ENCODE results near the gene PSMA3. TPM values are rescaled to one million over a fixed set of nuclear protein-coding genes. Genes with fewer than 3 reads are reported as not detected.

PSMA3 gene
- total and polyA plus RNA-seq, 4 donors: 104 to 140 (median 130) TPM

GRCh38 chr14:58301416-58301815 lies 56.8 kb downstream of the PSMA3 start:
- Histone ChIP-seq H3K27ac (ENCODE audit: low read depth in 1 of 2, low read length in 2 of 2) (no peak overlapping the region), H3K9me3 (ENCODE audit: control insufficient read depth, low read length) (no peaks in the 10 kb centered on the region), H3K27me3 (ENCODE audit: control insufficient read depth in 1 of 2, insufficient read depth in 2 of 2, low read length in 1 of 2) (no peaks in the 10 kb centered on the region), H3K36me3 (ENCODE audit: control insufficient read depth in 1 of 2, insufficient read depth in 2 of 2, low read length in 1 of 2) (no peaks in the 10 kb centered on the region), H3K4me1 (ENCODE audit: control insufficient read depth in 1 of 2, insufficient read depth in 2 of 2, low read length in 2 of 2) (no peaks in the 10 kb centered on the region), H3K4me3 (ENCODE audit: low read length in 2 of 2) (no peak overlapping the region)
- 91 to 95% methylated on average over 3 of the region's 3 CpGs for WGBS, 2 donors
- no peak for ATAC-seq (ENCODE audit: low FRiP score)
- no peak for DNase-seq
- intact Hi-C loops (cut with DNase I): no loop called here

DNA sequence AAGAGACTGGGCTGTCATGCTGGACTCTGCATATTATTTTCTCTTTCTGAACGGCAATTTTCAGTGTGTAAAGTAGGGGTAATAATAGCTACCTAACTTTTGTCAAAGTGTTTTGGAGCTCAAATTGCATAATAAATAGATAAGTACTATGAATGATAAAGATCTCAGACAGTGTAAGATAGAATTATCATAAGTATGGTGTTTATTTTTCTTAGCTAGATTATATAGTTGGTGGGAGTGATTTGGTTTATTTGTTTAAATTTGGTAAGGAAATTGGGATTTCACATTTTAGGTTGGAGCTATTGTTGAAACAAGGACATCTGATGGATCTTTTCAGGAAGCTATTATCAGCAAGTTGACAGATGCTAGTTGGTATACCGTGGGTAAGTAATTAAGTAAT lies 61.1 kb downstream of the PSMA3 start:
- Histone ChIP-seq H3K9me3 (ENCODE audit: control insufficient read depth, low read length) (no peaks in the 10 kb centered on the region), H3K27me3 (ENCODE audit: control insufficient read depth in 1 of 2, insufficient read depth in 2 of 2, low read length in 1 of 2) (no peaks in the 10 kb centered on the region), H3K4me3 (ENCODE audit: low read length in 2 of 2) (no peak overlapping the region), H3K36me3 (ENCODE audit: control insufficient read depth in 1 of 2, insufficient read depth in 2 of 2, low read length in 1 of 2) (peaks cover 0 to 2% of the 10 kb centered on the region in 2 donors), H3K4me1 (ENCODE audit: control insufficient read depth in 1 of 2, insufficient read depth in 2 of 2, low read length in 2 of 2) (no peaks in the 10 kb centered on the region), H3K27ac (ENCODE audit: low read depth in 1 of 2, low read length in 2 of 2) (no peak overlapping the region)
- WGBS, 2 donors: 54 to 67% methylated on average over 2 of the region's 2 CpGs
- ATAC-seq (ENCODE audit: low FRiP score) (no peak), DNase-seq (no peak)
- intact Hi-C loops (cut with DNase I): no loop called here

GRCh38 chr14:58307597-58308316 lies 63.1 kb downstream of the PSMA3 start:
- 87 to 93% methylated on average over 8 of the region's 8 CpGs for WGBS, 2 donors
- no peak for DNase-seq
- no peak for ATAC-seq (ENCODE audit: low FRiP score)
- Histone ChIP-seq H3K9me3 (ENCODE audit: control insufficient read depth, low read length) (no peaks in the 10 kb centered on the region), H3K27ac (ENCODE audit: low read depth in 1 of 2, low read length in 2 of 2) (no peak overlapping the region), H3K4me3 (ENCODE audit: low read length in 2 of 2) (no peak overlapping the region), H3K36me3 (ENCODE audit: control insufficient read depth in 1 of 2, insufficient read depth in 2 of 2, low read length in 1 of 2) (peaks cover 0 to 2% of the 10 kb centered on the region in 2 donors), H3K27me3 (ENCODE audit: control insufficient read depth in 1 of 2, insufficient read depth in 2 of 2, low read length in 1 of 2) (no peaks in the 10 kb centered on the region), H3K4me1 (ENCODE audit: control insufficient read depth in 1 of 2, insufficient read depth in 2 of 2, low read length in 2 of 2) (no peaks in the 10 kb centered on the region)
- intact Hi-C loops (cut with DNase I): no loop called here

GRCh38 chr14:58309086-58309485 lies 64.4 kb downstream of the PSMA3 start:
- H3K27me3 ChIP-seq (ENCODE audit: control insufficient read depth in 1 of 2, insufficient read depth in 2 of 2, low read length in 1 of 2): no peaks in the 10 kb centered on the region
- intact Hi-C loops (cut with DNase I): no loop called here
- H3K4me3 ChIP-seq (ENCODE audit: low read length in 2 of 2): no peak overlapping the region
- WGBS, 2 donors: 88 to 94% methylated on average over 2 of the region's 2 CpGs
- H3K9me3 ChIP-seq (ENCODE audit: control insufficient read depth, low read length): no peaks in the 10 kb centered on the region
- no peaks in the 10 kb centered on the region for H3K4me1 ChIP-seq (ENCODE audit: control insufficient read depth in 1 of 2, insufficient read depth in 2 of 2, low read length in 2 of 2)
- no peak for DNase-seq
- H3K27ac ChIP-seq (ENCODE audit: low read depth in 1 of 2, low read length in 2 of 2): no peak overlapping the region
- H3K36me3 ChIP-seq (ENCODE audit: control insufficient read depth in 1 of 2, insufficient read depth in 2 of 2, low read length in 1 of 2): peaks cover 0 to 2% of the 10 kb centered on the region in 2 donors
- no peak for ATAC-seq (ENCODE audit: low FRiP score)

GRCh38 chr14:58313699-58314098 lies 69.1 kb downstream of the PSMA3 start:
- Histone ChIP-seq H3K4me1 (ENCODE audit: control insufficient read depth in 1 of 2, insufficient read depth in 2 of 2, low read length in 2 of 2) (no peaks in the 10 kb centered on the region), H3K9me3 (ENCODE audit: control insufficient read depth, low read length) (no peaks in the 10 kb centered on the region), H3K4me3 (ENCODE audit: low read length in 2 of 2) (no peak overlapping the region), H3K27me3 (ENCODE audit: control insufficient read depth in 1 of 2, insufficient read depth in 2 of 2, low read length in 1 of 2) (no peaks in the 10 kb centered on the region), H3K36me3 (ENCODE audit: control insufficient read depth in 1 of 2, insufficient read depth in 2 of 2, low read length in 1 of 2) (peaks cover 0 to 2% of the 10 kb centered on the region in 2 donors), H3K27ac (ENCODE audit: low read depth in 1 of 2, low read length in 2 of 2) (no peak overlapping the region)
- no peak for DNase-seq
- intact Hi-C loops (cut with DNase I): no loop called here
- ATAC-seq (ENCODE audit: low FRiP score): no peak
- 93 to 100% methylated on average over 1 of the region's 1 CpG for WGBS, 2 donors

- ATAC-seq (ENCODE audit: low FRiP score): no peak
- intact Hi-C loops (cut with DNase I): no loop called here
- no peaks in the 10 kb centered on the region for H3K4me1 ChIP-seq (ENCODE audit: control insufficient read depth in 1 of 2, insufficient read depth in 2 of 2, low read length in 2 of 2)
- no peaks in the 10 kb centered on the region for H3K9me3 ChIP-seq (ENCODE audit: control insufficient read depth, low read length)
- 85 to 92% methylated on average over 1 of the region's 1 CpG for WGBS, 2 donors
- H3K4me3 ChIP-seq (ENCODE audit: low read length in 2 of 2): no peak overlapping the region
- no peak for DNase-seq
- no peaks in the 10 kb centered on the region for H3K27me3 ChIP-seq (ENCODE audit: control insufficient read depth in 1 of 2, insufficient read depth in 2 of 2, low read length in 1 of 2)
- peaks cover 0 to 2% of the 10 kb centered on the region in 2 donors for H3K36me3 ChIP-seq (ENCODE audit: control insufficient read depth in 1 of 2, insufficient read depth in 2 of 2, low read length in 1 of 2)
- no peak overlapping the region for H3K27ac ChIP-seq (ENCODE audit: low read depth in 1 of 2, low read length in 2 of 2)
Measured at GRCh38 chr14:58315606-58316005, 71.0 kb downstream of the PSMA3 start.

Other genes with a start within 250 kb of the PSMA3 start
- gene ARMH4, start 92.6 kb upstream of the PSMA3 start, total RNA-seq: 10 to 100 TPM in 1 of 2 donors, 1 to 10 TPM in 1; 8.4 to 14.6 TPM
- gene ARMH4, start 92.6 kb upstream of the PSMA3 start, polyA plus RNA-seq: 1 to 10 TPM in 1 of 2 donors, under 1 TPM in 1; 0.92 to 1.8 TPM
- gene ACTR10, start 44.7 kb upstream of the PSMA3 start, total RNA-seq: 10 to 100 TPM; 66.9 to 73.0 TPM
- gene ACTR10, start 44.7 kb upstream of the PSMA3 start, polyA plus RNA-seq: 10 to 100 TPM; 47.3 to 95.6 TPM
- 10 to 100 TPM; 31.1 to 55.9 TPM for gene ARID4A, start 53.7 kb downstream of the PSMA3 start, total RNA-seq
- 1 to 10 TPM; 7.8 to 9.0 TPM for gene ARID4A, start 53.7 kb downstream of the PSMA3 start, polyA plus RNA-seq
- gene TOMM20L, start 151.1 kb downstream of the PSMA3 start, total RNA-seq: not detected
- not detected for gene TOMM20L, start 151.1 kb downstream of the PSMA3 start, polyA plus RNA-seq
- gene TIMM9, start 182.7 kb downstream of the PSMA3 start, total RNA-seq: 10 to 100 TPM; 24.8 to 25.7 TPM
- 10 to 100 TPM; 36.1 to 65.0 TPM for gene TIMM9, start 182.7 kb downstream of the PSMA3 start, polyA plus RNA-seq
- 10 to 100 TPM; 18.5 to 25.1 TPM for gene KIAA0586, start 182.9 kb downstream of the PSMA3 start, total RNA-seq
- 1 to 10 TPM; 2.8 to 8.8 TPM for gene KIAA0586, start 182.9 kb downstream of the PSMA3 start, polyA plus RNA-seq